IPS DF 19.7 (cell line): ENCODE data around the gene SYNE3.
A peak's percentile ranks its signal among the peaks of the same experiment; 100 is the strongest.

ENCODE experiments used
- DNase-seq: peaks from one replicate; pipeline ENCODE4 v3.0.0-alpha.2; 2013; ENCODE audit warnings: low read depth, low spot score

SYNE3 gene, protein sequence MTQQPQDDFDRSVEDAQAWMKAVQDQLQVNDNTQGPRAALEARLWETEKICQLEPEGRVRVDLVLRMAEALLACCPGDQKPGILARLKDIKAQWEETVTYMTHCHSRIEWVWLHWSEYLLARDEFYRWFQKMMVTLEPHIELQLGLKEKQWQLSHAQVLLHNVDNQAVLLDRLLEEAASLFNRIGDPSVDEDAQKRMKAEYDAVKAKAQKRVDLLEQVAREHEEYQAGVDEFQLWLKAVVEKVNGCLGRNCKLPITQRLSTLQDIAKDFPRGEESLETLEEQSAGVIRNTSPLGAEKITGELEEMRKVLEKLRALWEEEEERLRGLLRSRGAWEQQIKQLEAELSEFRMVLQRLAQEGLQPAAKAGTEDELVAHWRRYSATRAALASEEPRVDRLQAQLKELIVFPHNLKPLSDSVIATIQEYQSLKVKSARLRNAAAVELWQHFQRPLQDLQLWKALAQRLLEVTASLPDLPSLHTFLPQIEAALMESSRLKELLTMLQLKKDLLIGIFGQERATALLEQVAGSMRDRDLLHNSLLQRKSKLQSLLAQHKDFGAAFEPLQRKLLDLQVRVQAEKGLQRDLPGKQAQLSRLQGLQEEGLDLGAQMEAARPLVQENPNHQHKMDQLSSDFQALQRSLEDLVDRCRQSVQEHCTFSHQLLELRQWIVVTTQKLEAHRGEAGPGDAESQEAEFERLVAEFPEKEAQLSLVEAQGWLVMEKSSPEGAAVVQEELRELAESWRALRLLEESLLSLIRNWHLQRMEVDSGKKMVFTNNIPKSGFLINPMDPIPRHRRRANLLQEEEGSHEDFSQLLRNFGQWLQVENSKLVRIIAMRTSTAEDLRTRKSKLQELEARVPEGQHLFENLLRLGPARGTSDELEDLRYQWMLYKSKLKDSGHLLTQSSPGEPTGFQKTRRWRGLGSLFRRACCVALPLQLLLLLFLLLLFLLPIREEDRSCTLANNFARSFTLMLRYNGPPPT

DNA sequence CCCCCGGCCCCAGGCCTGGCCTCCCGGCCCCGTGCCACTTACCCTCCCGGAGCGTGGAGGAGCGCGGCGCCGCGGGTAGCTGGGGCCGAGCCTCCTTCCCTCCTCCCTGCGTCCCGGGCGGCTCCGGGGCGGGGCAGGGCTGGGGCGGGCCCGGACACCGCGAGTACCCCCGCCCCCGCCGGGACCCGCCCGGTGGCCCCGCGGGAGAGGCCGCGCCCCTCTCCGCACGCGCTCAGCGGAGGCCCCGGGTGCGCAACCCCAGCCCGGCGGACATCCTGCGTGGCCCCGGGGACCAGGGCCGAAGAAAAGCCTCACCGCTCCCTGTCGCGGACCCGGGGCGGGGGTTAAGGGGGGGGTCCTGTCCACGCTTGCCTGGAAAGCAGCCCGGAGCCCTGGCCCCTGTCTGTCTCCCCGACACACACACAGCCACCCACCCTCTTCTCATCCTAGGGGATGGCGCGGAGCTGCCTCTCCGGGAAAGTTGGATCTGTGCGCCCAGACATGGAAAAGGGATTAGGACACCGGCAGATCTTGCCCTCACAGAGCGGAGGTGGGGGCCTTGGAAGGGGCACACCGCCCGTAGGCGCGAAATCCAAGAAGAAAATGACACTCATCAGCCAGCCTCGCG is at the start of gene SYNE3:
Gene SYNE3 (minus strand): TSS at position 97 of the 628 bp plus-strand sequence. CDS start 40,829 bp downstream, outside the sequence.
- DNase-seq = no peak

- DNase-seq = no peak
These were observed 47.6 kb upstream of the SYNE3 start for GRCh38 chr14:95564060-95564459.

DNA sequence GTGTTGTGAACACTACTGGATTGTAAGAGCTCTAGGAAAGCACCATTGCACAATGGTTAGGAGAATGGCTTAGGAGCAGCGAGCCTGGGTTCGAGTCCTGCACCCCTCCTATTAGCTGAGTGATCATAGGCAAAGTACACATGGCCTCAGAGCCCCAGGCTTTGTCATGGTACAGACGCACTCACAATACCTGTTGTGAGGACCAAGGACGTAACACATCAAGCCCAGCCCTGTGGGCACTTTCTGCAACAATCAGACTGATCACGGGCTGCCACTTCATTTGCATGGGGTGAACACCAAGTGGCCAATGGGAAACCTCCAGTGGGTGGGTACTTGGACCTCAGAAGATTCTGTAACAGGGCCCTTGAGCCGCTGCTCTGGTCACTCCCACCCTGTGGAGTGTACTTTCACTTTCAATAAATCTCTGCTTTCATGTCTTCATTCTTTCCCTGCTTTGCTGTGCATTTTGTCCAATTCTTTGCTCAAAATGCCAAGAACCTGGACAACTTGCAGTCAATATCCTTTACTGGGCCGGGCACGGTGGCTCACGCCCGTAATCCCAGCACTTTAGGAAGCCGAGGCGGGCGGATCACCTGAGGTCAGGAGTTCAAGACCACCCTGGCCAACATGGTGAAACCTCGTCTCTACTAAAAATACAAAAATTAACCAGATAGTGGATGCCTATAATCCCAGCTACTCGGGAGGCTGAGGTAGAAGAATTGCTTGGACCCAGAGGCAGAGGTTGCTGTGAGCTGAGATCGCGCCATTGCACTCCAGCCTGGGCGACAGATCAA is 46.6 kb upstream of the SYNE3 start:
- DNase-seq = no peak

DNA sequence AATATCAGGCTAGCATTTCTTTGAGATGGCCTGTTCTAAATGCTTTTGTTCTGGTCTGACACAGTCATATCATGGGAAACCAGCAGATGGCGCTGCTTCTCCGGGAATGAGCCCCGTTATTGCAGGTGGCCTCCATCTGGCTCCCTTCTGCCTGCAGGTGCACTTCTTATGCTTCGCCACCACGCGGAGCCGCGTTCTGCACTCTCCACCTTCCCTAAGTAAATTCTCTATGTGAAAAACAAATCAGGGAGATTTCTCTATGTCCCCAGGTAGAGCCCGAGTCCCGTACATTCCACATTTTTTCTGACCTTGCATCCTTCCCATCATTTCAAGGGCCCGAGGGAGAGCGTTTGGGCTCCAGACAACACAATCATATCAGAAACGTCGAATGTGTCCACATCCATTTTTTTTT is 44.6 kb upstream of the SYNE3 start:
- peak; percentile 65 for DNase-seq

- no peak for DNase-seq
These were observed 42.8 kb upstream of the SYNE3 start for GRCh38 chr14:95559203-95559602.

DNA sequence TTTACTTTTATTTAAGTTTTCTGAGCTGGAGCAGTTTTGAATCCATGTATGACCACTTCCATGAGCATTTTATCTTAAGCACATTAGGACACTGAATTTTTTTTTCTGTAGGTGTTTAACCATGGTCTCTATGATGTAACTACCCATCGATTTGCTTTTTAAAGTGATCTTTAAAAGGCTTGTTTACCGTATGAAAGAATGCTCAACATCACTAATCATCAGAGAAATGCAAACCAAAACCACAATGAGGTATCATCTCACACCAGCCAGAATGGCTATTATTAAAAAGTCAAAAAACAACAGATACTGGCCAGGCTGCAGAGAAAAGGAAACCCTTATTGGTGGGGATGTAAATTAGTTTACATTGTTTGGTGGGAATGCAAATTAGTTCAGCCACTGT is 41.4 kb upstream of the SYNE3 start:
- DNase-seq = no peak

DNA sequence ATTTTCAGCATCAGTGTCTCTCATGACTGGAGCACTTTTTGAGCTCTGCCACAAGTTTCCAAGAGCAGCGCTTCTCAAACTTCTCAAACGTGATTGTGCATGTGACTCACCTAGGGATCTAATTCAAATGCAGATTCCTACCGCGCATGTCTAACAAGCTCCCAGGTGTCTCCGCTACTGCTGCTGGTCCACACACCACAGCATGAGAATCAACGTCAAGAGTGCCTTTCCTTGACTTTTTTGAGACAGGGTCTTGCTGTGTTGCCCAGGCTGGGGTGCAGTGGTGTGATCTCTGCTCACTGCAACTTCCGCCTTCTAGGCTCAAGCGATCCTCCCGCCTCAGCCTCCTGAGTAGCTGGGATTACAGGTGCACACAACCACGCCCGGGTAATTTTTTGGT is 40.8 kb upstream of the SYNE3 start:
- no peak for DNase-seq

- no peak for DNase-seq
These were observed 38.6 kb upstream of the SYNE3 start for GRCh38 chr14:95555053-95555452.

DNA sequence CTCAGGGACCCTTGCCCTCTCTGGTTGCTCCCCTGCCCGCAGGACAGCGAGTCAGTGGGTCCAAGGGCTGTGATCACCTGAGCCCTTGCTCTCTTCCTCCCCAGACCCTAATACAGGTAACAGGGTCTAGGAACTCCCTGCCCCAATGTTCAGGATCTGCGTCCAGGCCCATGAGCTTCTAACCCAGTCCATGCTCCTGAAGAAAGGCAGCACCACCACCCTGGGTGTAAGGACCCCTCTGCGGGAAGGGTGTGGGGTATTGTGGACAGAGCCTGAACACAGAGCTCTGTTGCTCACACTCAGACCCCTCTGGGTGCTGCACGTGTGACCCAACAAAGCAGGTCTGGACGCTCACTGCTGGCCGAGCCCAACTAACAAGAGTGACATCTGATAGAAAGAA is 36.7 kb upstream of the SYNE3 start:
- DNase-seq = no peak

DNA sequence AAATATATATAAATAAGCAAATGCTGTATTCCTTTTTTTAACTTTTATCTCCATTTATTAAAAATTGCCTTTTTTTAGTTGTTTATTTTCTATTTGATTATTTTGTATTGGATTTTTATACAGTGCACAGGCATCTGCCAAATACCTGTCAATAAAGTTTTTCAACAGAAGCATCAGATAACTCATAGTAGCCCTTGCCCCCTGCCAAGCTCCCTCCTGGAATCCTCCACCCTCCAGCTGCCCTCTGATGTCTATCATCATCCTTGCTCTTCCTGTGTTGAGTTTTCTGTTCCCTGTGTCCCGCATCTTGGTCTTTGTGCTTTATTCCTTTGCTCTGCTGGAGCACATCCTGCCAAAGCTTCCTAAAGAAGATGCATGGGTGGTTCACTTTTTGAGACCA is 35.0 kb upstream of the SYNE3 start:
- no peak for DNase-seq

- DNase-seq = no peak
These were observed 33.5 kb upstream of the SYNE3 start for GRCh38 chr14:95549656-95550585.

DNA sequence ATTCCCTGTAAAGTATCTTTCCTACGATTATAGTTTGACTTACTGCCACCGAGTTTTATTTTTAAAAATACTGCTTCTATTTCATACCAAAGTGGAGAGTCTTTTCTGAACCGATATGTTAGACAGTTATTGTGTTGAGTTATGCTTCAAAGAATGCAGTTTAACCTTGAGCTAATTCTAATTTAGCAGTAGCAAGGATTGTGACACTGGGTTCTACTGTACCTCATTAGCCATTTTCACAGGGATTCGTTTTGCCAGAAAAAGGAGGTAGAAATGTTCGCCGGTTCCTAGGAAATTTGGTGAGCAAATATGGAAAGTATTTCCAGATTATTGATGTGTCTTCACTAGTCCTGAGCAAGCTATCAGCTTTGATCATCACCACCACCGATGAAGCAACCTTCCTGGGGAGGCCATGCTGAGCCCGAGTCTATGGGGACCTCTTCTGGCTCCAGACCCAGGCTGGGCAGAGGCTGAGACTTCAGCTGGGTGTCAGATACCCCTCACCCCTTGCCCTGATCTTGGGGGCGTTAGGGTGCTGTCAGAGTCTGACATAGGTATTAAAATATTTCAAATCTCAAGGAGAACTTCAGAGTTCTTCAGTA is 32.0 kb upstream of the SYNE3 start:
- no peak for DNase-seq

DNA sequence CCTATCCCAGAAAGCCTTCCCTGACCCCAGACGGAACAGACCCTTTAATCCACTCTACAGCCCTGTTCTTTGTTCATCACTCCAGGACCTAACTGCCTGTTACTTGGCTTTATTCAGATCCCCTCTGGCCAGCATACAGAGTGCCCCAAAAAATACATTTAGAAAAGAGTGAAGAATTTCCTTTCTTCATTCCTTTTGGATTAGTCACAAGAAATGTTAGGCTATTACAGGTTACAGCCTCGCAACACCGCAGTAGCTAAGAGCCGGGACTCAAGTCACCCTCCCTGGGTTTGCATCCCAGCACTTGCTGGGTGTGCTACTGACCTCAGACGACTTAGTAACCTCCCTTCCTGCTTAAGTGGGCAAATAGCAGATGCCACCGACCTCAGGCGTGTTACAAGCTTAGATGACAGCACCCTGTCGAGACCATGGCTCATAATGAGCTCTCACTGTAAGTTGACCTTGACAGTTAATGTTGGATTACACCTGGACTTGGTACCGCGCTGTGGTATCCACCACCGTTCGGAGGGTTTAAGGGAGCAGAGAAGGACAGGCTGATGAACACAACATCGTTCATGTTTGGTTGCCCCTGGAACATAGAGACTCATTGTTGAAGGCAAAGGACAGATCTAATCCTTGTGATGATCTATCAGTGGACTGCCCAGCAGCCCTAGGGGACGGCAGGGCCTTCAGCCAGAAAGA is 31.3 kb upstream of the SYNE3 start:
- DNase-seq = no peak

DNA sequence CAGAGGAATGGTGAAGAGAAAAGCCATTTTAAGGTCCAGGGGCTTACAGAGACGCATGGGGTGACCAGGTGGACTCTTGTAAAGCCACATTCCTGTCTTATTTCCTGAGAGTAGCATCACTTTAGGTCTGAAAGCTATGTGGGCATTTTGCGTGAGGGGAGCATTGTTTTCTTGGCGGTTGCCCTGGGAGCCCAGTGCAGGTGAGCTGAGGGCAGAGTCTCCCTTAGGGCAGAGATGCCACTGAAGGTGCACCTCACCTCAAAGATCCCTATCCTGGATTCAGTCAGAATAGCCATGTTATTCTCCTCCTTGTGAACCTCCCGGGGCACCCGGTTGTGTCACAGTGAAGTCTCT is 30.8 kb upstream of the SYNE3 start:
- no peak for DNase-seq

DNA sequence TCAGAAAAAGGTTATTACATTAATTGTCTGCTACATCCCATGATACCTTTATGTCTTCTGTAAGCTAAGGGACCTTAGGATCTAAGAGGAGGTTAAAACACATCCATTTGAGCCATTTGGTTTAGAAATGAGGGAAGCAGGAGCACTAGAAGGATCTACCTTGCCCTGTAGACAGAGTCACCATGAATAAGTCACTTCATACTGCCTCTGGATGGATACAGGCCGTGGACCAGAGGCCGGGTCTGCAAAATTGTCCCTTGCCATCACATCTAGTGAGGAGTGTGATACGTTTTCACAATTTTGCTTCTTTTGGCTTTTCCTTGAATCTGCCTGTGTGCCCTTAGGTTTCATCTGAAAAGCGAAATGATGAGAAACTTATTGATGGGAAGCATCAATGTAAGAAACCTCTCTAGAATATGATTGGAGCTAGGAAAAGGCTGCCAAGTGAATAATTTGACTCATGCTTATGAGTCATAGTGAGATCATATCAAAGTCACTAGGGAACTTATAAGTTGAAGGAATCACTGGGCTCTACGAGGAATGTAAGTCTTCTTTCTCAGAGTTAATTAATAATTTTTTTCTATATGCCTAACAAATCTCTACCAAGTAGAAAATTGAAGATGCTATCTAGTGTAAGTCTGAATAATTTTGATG is 29.2 kb upstream of the SYNE3 start:
- no peak for DNase-seq

- DNase-seq = no peak
These were observed 28.1 kb upstream of the SYNE3 start for GRCh38 chr14:95544588-95544987.

- no peak for DNase-seq
These were observed 26.6 kb upstream of the SYNE3 start for GRCh38 chr14:95543021-95543420.
